KMS-11 (cell line): ENCODE measurements around the gene ESRRB.

Experiments
- H2AFZ ChIP-seq: fragments of 200-600 bp; sonication (generic); 2 replicates; pipeline ENCODE4 v1.6.1; 2016; ENCODE audit warnings: antibody characterized with exemption, mixed run types, low read depth
- H3K27ac ChIP-seq: fragments of 200-600 bp; sonication (generic); 2 replicates; pipeline ENCODE4 v1.6.1; 2016; ENCODE audit warnings: mild to moderate bottlenecking, mixed run types
- H3K27me3 ChIP-seq: fragments of 200-600 bp; sonication (generic); 2 replicates; pipeline ENCODE4 v1.6.1; 2017; ENCODE audit warnings: mild to moderate bottlenecking, low read depth, mixed run types, moderate library complexity; ENCODE audit not compliant: insufficient read depth
- H3K36me3 ChIP-seq: fragments of 200-600 bp; sonication (generic); 2 replicates; pipeline ENCODE4 v1.6.1; 2017; ENCODE audit warnings: mild to moderate bottlenecking, mixed run types; ENCODE audit not compliant: insufficient read depth
- H3K4me1 ChIP-seq: fragments of 200-600 bp; sonication (generic); 2 replicates; pipeline ENCODE4 v1.6.1; 2016; ENCODE audit warnings: mild to moderate bottlenecking, low read depth, mixed run types; ENCODE audit not compliant: poor library complexity, severe bottlenecking
- H3K4me2 ChIP-seq: fragments of 200-600 bp; sonication (generic); 2 replicates; pipeline ENCODE4 v1.7.0; 2016; ENCODE audit warnings: mild to moderate bottlenecking, mixed run types
- H3K4me3 ChIP-seq: fragments of 200-600 bp; sonication (generic); IDR thresholded peaks from 2 replicates; pipeline ENCODE4 v1.6.1; 2017; ENCODE audit warnings: low read depth, low read length, mixed read lengths; ENCODE audit not compliant: insufficient read depth
- H3K79me2 ChIP-seq: fragments of 200-600 bp; sonication (generic); 2 replicates; pipeline ENCODE4 v1.6.1; 2016; ENCODE audit warnings: low read depth, mixed run types; ENCODE audit not compliant: insufficient read depth
- H3K9ac ChIP-seq: fragments of 200-600 bp; sonication (generic); 2 replicates; pipeline ENCODE4 v1.6.1; 2016; ENCODE audit warnings: mild to moderate bottlenecking, mixed run types
- H4K20me1 ChIP-seq: fragments of 200-600 bp; sonication (generic); 2 replicates; pipeline ENCODE4 v1.6.1; 2016; ENCODE audit warnings: mild to moderate bottlenecking, mixed run types; ENCODE audit not compliant: insufficient read depth
- TF ChIP-seq, protein P1 (sequence below): fragments of 200-600 bp; sonication (generic); conservative IDR thresholded peaks from 2 replicates; pipeline ENCODE4 v1.6.1; 2017; ENCODE audit warnings: low read depth, mild to moderate bottlenecking, antibody characterized with exemption, low read length, moderate library complexity, mixed read lengths

ESRRB gene

DNA sequence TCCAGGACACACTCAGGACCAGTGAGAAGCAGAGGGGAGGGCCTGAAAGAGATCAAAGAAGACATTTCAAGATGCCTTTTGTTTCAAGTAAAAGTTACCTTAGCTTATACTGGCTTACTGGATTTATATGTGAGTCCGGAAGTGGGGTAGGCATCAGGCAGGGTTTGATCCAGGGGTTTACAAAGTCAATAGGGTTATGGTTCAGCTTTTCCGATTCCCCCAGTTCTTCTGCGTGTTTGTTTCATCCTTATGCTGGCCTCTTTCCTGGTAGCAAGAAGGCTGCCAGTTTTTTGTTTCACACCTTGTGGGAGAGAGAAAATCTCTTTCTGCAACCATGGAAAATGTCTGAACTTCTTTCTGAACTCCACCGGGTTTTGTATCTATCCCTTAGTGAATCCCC is 126.3 kb downstream of the ESRRB start:
- TF ChIP-seq, protein P1, sequence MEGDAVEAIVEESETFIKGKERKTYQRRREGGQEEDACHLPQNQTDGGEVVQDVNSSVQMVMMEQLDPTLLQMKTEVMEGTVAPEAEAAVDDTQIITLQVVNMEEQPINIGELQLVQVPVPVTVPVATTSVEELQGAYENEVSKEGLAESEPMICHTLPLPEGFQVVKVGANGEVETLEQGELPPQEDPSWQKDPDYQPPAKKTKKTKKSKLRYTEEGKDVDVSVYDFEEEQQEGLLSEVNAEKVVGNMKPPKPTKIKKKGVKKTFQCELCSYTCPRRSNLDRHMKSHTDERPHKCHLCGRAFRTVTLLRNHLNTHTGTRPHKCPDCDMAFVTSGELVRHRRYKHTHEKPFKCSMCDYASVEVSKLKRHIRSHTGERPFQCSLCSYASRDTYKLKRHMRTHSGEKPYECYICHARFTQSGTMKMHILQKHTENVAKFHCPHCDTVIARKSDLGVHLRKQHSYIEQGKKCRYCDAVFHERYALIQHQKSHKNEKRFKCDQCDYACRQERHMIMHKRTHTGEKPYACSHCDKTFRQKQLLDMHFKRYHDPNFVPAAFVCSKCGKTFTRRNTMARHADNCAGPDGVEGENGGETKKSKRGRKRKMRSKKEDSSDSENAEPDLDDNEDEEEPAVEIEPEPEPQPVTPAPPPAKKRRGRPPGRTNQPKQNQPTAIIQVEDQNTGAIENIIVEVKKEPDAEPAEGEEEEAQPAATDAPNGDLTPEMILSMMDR = no peak
- no peaks in the 10 kb centered on the region for H4K20me1 ChIP-seq
- no peak overlapping the region for H3K27ac ChIP-seq
- no peaks in the 10 kb centered on the region for H3K36me3 ChIP-seq
- no peaks in the 10 kb centered on the region for H3K27me3 ChIP-seq
- H3K4me1 ChIP-seq = no peaks in the 10 kb centered on the region
- no peak overlapping the region for H3K4me2 ChIP-seq
- no peaks in the 10 kb centered on the region for H3K79me2 ChIP-seq
- H3K4me3 ChIP-seq = no peak overlapping the region
- H3K9ac ChIP-seq = no peak overlapping the region
- H2AFZ ChIP-seq = no peak overlapping the region

- Histone ChIP-seq H3K27me3 (no peaks in the 10 kb centered on the region), H3K4me3 (no peak overlapping the region), H3K4me1 (no peaks in the 10 kb centered on the region)
These were observed 126.7 kb downstream of the ESRRB start for GRCh38 chr14:76502638-76503037.

GRCh38 chr14:76509311-76509710 is 133.4 kb downstream of the ESRRB start:
- H3K9ac ChIP-seq = no peak overlapping the region
- no peaks in the 10 kb centered on the region for H3K79me2 ChIP-seq
- H3K4me3 ChIP-seq = no peak overlapping the region
- no peaks in the 10 kb centered on the region for H3K36me3 ChIP-seq
- H2AFZ ChIP-seq = no peak overlapping the region
- H3K4me2 ChIP-seq = no peak overlapping the region
- no peaks in the 10 kb centered on the region for H3K4me1 ChIP-seq
- no peaks in the 10 kb centered on the region for H4K20me1 ChIP-seq
- no peak overlapping the region for H3K27ac ChIP-seq
- H3K27me3 ChIP-seq = no peaks in the 10 kb centered on the region
- TF ChIP-seq, protein P1 = no peak

More at GRCh38 chr14:76502638-76503037, 126.7 kb downstream of the ESRRB start:
- H4K20me1 ChIP-seq = no peaks in the 10 kb centered on the region
- H3K36me3 ChIP-seq = no peaks in the 10 kb centered on the region
- no peak overlapping the region for H3K9ac ChIP-seq
- TF ChIP-seq, protein P1 = no peak
- no peak overlapping the region for H3K4me2 ChIP-seq
- H2AFZ ChIP-seq = no peak overlapping the region
- H3K27ac ChIP-seq = no peak overlapping the region
- H3K79me2 ChIP-seq = no peaks in the 10 kb centered on the region

- no peaks in the 10 kb centered on the region for H3K4me1 ChIP-seq
- no peak overlapping the region for H2AFZ ChIP-seq
- H3K36me3 ChIP-seq = no peaks in the 10 kb centered on the region
- H3K27ac ChIP-seq = no peak overlapping the region
- TF ChIP-seq, protein P1 = no peak
- no peaks in the 10 kb centered on the region for H4K20me1 ChIP-seq
- H3K4me3 ChIP-seq = no peak overlapping the region
- no peaks in the 10 kb centered on the region for H3K79me2 ChIP-seq
- H3K9ac ChIP-seq = no peak overlapping the region
- H3K27me3 ChIP-seq = no peaks in the 10 kb centered on the region
- no peak overlapping the region for H3K4me2 ChIP-seq
These were observed 134.2 kb downstream of the ESRRB start for GRCh38 chr14:76510181-76510580.
